ENCODE data around the gene PTDSS2. TPM values are rescaled to one million over a fixed set of nuclear protein-coding genes. Genes with fewer than 3 reads are reported as not detected.
A peak's percentile ranks its signal among the peaks of the same experiment; 100 is the strongest.

PTDSS2 gene
- total RNA-seq, 2 donors from 2014 or later, result 21.8 to 24.5 TPM

DNA sequence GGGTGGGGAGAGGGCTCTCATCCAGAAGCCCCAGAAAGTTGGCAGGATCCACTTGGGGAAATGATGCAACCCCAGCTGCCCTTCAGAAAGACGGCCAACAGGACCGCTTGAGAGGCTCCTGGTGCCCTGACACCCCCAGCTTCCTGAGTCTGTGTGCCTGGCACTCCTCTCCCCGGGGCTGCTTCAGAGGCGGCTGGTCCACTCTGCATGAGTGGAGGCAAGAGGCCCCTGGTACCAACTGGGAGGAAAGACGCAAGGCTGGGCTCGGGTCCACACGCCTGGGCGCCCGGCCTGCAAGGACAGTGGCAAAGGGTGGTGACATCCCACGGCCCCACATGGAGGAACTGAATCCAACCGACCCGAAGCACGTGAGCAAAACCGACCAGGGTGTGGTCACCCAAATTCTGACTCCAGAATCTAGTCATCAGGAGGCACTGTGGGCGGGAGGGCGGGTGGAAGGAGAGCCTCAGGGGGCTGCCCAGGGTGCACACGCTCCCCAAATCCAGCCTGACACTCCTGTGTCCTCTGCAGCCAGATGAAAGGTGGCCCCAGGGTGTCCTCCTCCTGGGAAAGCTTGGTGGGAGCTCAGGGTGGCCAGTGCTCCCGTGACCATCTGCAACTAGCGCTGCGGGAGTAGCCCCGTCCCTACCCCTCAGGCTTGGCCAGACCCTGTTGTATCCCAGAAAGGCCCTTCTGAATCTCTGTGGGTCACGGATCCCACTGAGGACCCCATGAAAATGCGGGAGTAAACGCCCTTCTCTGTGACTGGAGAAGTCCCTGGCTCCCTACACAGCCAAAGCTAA, 53.3 kb downstream of the PTDSS2 start:
- DNase-seq (no peak), ATAC-seq (no peak)
- H3K27me3 Mint-ChIP-seq, result no peaks in the 10 kb centered on the region
- H3K36me3 Mint-ChIP-seq (ENCODE audit: low read depth), result peaks cover under 1% of the 10 kb centered on the region
- H3K9me3 ChIP-seq (ENCODE audit: control insufficient read depth, low read length, poor library complexity, severe bottlenecking), result no peaks in the 10 kb centered on the region
- H3K27ac Mint-ChIP-seq, result peak overlapping the region; percentile 27
- H3K4me3 Mint-ChIP-seq, result peak overlapping the region; percentile 86
- H3K4me1 Mint-ChIP-seq, result peaks cover 16% of the 10 kb centered on the region

DNA sequence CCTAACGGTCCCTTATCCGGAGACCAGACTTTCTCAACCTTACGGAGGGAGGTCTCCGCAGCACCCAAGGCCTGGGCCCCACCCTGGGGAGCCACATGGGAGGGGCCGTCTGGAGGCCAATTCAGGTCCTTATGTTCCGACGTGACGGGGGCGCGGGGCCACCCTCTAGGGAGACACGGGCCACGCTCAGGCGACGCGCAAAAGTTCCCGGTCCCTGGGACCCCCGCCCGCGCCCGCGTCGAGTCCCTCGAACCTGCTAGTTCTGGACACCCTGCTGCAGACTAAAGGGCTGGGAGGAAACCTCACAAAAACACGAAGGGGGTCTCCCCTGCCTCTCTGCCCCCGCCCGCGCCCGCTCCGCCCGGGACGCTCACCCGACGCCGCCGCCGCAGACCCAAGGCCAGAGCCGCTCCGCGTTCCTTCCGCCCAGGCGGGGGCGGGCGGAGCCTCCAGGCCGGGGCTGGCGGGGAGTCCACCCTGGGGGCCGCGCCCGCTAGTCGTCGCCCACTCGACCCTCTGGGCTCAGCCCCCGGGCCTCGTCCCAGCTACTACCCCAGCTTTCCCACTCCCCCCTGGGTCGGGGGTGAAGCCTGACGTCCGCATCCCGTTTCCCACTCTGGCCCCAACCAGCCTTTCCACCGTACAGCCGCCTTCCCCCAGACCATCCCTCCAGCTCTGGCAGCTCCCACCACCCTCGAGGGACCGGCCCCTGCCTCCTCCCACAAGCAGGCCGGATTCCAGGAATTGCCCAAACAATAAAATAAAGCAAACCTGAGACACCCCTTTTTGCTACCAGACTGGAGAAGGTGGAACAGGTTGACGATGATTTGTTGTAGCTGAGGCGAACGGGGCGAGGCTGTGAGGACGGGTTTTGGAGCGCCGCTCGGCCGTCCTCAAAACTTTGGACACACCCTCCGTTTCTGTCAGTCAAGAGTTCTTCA, 54.2 kb downstream of the PTDSS2 start:
- Mint-ChIP-seq H3K4me3 (peak overlapping the region; percentile 86), H3K36me3 (ENCODE audit: low read depth) (no peaks in the 10 kb centered on the region), H3K27ac (peak overlapping the region; percentile 97), H3K4me1 (peaks cover 16% of the 10 kb centered on the region), H3K27me3 (no peaks in the 10 kb centered on the region)
- ATAC-seq, result no peak
- DNase-seq, result no peak
- H3K9me3 ChIP-seq (ENCODE audit: control insufficient read depth, low read length, poor library complexity, severe bottlenecking), result no peaks in the 10 kb centered on the region

GRCh38 chr11:504994-505344, 54.9 kb downstream of the PTDSS2 start:
- H3K36me3 Mint-ChIP-seq (ENCODE audit: low read depth), result no peaks in the 10 kb centered on the region
- no peaks in the 10 kb centered on the region for H3K9me3 ChIP-seq (ENCODE audit: control insufficient read depth, low read length, poor library complexity, severe bottlenecking)
- DNase-seq, result no peak
- peak overlapping the region; percentile 97 for H3K27ac Mint-ChIP-seq
- H3K4me1 Mint-ChIP-seq, result peaks cover 16% of the 10 kb centered on the region
- H3K27me3 Mint-ChIP-seq, result no peaks in the 10 kb centered on the region
- H3K4me3 Mint-ChIP-seq, result peak overlapping the region; percentile 86
- ATAC-seq, result no peak

DNA sequence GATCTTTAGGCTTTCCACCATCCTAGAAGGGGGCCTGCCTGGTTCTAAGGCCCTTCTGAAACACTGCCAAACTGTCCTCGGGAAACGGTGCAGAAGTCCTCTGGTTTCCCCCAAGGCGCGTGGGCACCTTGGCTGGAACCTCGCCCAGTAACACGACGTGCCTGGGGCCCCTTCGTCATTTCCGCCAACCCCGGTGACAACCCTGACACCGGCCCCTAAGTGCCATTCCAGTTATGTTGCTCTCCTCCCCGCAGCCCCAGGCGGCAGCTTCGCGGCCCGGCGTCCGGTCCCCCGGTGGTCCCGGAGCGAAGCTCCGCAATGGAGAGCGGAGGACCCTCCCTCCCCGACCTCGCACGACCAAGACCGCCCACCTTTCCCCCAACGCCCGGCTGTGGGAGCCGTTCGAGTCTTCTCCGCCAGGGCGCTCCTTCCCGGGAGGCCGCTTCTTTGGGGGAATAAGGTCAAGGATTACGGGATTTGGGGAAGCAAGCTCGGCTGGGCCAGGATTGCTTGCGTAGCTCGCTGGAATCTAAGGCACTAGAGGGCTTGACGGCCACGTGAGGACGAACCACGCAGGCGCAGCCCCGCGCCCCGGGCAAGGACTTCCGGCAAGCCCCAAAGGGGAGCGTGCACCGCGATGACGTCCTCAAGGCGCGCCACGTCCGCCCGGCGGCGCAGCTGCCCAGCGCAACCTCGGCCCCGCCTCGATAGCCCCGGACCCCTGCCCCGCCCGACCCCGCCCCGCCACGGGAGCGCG, 56.3 kb downstream of the PTDSS2 start:
- Mint-ChIP-seq H3K27me3 (no peaks in the 10 kb centered on the region), H3K27ac (peak overlapping the region; percentile 97), H3K4me3 (peak overlapping the region; percentile 97), H3K36me3 (ENCODE audit: low read depth) (no peaks in the 10 kb centered on the region), H3K4me1 (peaks cover 16% of the 10 kb centered on the region)
- DNase-seq, result peak; percentile 95 to 98 (median 96)
- peak; percentile 76 for ATAC-seq
- H3K9me3 ChIP-seq (ENCODE audit: control insufficient read depth, low read length, poor library complexity, severe bottlenecking), result no peaks in the 10 kb centered on the region

GRCh38 chr11:506995-507726, 57.1 kb downstream of the PTDSS2 start, which contains the start of gene RNH1:
RNH1 (minus strand) TSS chr11:507242; CDS start chr11:502162, 5,080 bp downstream.
- H3K4me3 Mint-ChIP-seq, result peak within 1 kb of the TSS; percentile 97
- ATAC-seq (peak; percentile 81), DNase-seq (peak; percentile 98 to 100 (median 99))
- H3K27ac Mint-ChIP-seq, result peak within 1 kb of the TSS; percentile 97
- peaks cover 16% of the 10 kb centered on the region for H3K4me1 Mint-ChIP-seq
- H3K27me3 Mint-ChIP-seq, result no peaks in the 10 kb centered on the region
- no peaks in the 10 kb centered on the region for H3K9me3 ChIP-seq (ENCODE audit: control insufficient read depth, low read length, poor library complexity, severe bottlenecking)
- H3K36me3 Mint-ChIP-seq (ENCODE audit: low read depth), result no peaks in the 10 kb centered on the region

DNA sequence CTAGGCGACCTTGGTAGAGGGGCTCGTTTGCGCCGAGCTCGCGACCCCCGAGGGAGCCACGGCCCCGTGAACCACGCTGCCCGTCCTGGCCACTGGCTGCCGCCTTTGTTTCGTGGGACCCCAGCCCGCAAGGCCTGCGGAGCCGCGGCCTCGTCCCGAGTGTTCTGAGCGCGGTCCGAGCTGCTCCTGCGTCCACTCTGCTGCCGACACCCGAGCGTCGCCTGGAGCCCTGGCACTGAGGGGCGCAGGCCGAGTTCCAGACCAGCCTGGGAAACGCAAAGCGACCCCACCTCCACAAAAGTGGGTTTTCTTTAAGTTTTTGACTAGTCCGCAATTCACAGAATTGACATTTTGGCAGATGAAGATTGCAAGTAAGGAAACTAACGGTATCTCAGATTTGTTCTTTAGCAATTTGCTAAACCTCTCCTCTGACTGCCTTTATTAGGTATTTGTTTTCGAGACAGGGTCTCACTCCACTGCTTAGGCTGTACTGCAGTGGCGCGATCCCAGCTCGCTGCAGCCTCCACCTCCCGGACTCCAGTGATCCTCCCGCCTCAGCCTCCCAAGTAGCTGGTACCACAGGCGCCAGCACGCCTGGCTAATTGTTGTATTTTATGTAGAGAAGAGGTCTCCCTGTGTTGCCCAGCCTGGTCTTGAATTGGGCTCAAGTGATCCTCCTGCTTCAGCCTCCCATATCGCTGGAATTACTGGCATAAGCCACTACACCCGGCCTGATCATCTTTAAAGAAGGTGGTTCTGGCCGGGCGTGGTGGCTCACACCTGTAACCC, 57.8 kb downstream of the PTDSS2 start:
- Mint-ChIP-seq H3K27ac (no peak overlapping the region), H3K4me1 (peaks cover 14% of the 10 kb centered on the region), H3K27me3 (no peaks in the 10 kb centered on the region)

DNA sequence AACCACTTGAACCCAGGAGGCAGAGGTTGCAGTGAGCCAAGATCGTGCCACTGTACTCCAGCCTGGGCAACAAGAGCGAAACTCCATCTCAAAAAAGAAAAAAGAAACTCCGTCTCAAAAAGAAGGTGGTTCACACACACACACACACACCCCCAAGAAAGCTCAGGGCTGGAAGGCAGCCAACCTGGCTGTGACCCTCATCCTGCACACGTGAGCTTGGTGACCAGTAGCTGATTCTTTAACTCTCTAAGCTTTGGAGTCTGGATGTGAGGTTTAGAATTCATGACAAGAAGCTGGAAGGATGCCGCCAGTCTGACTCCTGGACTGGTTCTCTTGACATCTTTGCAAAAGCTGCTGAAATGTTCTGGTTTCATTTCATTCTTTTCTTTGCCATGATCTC, 58.9 kb downstream of the PTDSS2 start:
- H3K4me1 Mint-ChIP-seq, result peaks cover 8% of the 10 kb centered on the region
- ATAC-seq (no peak), DNase-seq (no peak)
- H3K36me3 Mint-ChIP-seq (ENCODE audit: low read depth), result no peaks in the 10 kb centered on the region
- no peak overlapping the region for H3K4me3 Mint-ChIP-seq
- H3K9me3 ChIP-seq (ENCODE audit: control insufficient read depth, low read length, poor library complexity, severe bottlenecking), result no peaks in the 10 kb centered on the region
- H3K27me3 Mint-ChIP-seq, result no peaks in the 10 kb centered on the region
- H3K27ac Mint-ChIP-seq, result no peak overlapping the region

More for the DNA sequence above, 57.8 kb downstream of the PTDSS2 start:
- Mint-ChIP-seq H3K36me3 (ENCODE audit: low read depth) (no peaks in the 10 kb centered on the region), H3K4me3 (peak overlapping the region; percentile 97)
- DNase-seq (no peak), ATAC-seq (no peak)
- no peaks in the 10 kb centered on the region for H3K9me3 ChIP-seq (ENCODE audit: control insufficient read depth, low read length, poor library complexity, severe bottlenecking)

GRCh38 chr11:512761-513595, 62.9 kb downstream of the PTDSS2 start:
- no peaks in the 10 kb centered on the region for H3K27me3 Mint-ChIP-seq
- no peak overlapping the region for H3K27ac Mint-ChIP-seq
- no peaks in the 10 kb centered on the region for H3K4me1 Mint-ChIP-seq
- H3K9me3 ChIP-seq (ENCODE audit: control insufficient read depth, low read length, poor library complexity, severe bottlenecking), result no peaks in the 10 kb centered on the region
- no peak for DNase-seq
- no peak for ATAC-seq
- H3K36me3 Mint-ChIP-seq (ENCODE audit: low read depth), result no peaks in the 10 kb centered on the region
- peak overlapping the region; percentile 43 for H3K4me3 Mint-ChIP-seq

- DNase-seq (no peak), ATAC-seq (no peak)
- Mint-ChIP-seq H3K27ac (peak overlapping the region; percentile 49), H3K4me3 (no peak overlapping the region), H3K27me3 (no peaks in the 10 kb centered on the region), H3K36me3 (ENCODE audit: low read depth) (no peaks in the 10 kb centered on the region), H3K4me1 (peaks cover 2% of the 10 kb centered on the region)
- H3K9me3 ChIP-seq (ENCODE audit: control insufficient read depth, low read length, poor library complexity, severe bottlenecking), result no peaks in the 10 kb centered on the region
These were observed 64.5 kb downstream of the PTDSS2 start for GRCh38 chr11:514606-515005.

DNA sequence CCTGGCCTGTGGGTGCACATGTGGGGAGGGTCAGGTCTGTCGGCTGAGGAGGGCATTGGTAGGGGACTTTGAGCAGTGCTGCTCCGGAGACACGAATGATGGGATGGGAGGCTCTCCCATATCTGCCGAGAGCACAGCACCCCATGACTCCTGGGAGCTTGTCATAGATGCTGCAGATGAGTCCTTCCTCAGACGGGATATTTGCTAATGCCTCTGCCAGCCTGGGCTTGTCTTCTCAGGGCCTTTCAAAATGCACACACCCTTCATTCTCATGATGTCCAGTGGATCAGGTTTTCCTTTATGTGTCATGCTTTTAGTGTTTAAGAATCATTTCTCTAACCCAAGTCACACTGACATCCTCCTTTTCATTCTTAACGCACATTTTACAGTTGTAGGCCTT, 65.1 kb downstream of the PTDSS2 start:
- Mint-ChIP-seq H3K4me1 (peaks cover 2% of the 10 kb centered on the region), H3K27ac (peak overlapping the region; percentile 49), H3K4me3 (no peak overlapping the region), H3K27me3 (no peaks in the 10 kb centered on the region), H3K36me3 (ENCODE audit: low read depth) (no peaks in the 10 kb centered on the region)
- H3K9me3 ChIP-seq (ENCODE audit: control insufficient read depth, low read length, poor library complexity, severe bottlenecking), result no peaks in the 10 kb centered on the region
- DNase-seq (no peak), ATAC-seq (no peak)

DNA sequence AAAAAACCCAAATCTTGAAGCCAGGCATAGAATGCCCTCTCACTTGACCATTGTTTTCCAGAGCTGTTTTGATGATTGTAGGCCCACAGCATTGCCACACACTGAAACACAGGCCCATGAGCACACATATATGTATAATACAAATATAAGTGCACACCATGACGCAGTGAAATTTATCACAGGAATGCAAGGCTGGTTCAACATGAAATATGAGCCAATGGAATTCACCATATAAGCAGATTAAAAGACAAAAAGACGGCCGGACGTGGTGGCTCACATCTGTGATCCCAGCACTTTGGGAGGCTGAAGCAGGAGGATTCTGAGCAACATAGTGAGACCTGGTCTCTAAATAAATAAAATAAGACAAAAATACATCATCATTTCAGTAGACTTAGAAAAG, 66.3 kb downstream of the PTDSS2 start:
- Mint-ChIP-seq H3K27ac (no peak overlapping the region), H3K36me3 (ENCODE audit: low read depth) (no peaks in the 10 kb centered on the region), H3K4me1 (peaks cover 2% of the 10 kb centered on the region), H3K4me3 (no peak overlapping the region), H3K27me3 (no peaks in the 10 kb centered on the region)
- no peak for ATAC-seq
- no peak for DNase-seq
- no peaks in the 10 kb centered on the region for H3K9me3 ChIP-seq (ENCODE audit: control insufficient read depth, low read length, poor library complexity, severe bottlenecking)

Data from T-helper 17 cell (primary cell).